ENCODE results near the gene PNMA6E. TPM values are rescaled to one million over a fixed set of nuclear protein-coding genes. Genes with fewer than 3 reads are reported as not detected.

PNMA6E gene
- total and polyA plus RNA-seq, 3 donors from 2014 or later: 9.7 to 24.2 (median 13.3) TPM

DNA sequence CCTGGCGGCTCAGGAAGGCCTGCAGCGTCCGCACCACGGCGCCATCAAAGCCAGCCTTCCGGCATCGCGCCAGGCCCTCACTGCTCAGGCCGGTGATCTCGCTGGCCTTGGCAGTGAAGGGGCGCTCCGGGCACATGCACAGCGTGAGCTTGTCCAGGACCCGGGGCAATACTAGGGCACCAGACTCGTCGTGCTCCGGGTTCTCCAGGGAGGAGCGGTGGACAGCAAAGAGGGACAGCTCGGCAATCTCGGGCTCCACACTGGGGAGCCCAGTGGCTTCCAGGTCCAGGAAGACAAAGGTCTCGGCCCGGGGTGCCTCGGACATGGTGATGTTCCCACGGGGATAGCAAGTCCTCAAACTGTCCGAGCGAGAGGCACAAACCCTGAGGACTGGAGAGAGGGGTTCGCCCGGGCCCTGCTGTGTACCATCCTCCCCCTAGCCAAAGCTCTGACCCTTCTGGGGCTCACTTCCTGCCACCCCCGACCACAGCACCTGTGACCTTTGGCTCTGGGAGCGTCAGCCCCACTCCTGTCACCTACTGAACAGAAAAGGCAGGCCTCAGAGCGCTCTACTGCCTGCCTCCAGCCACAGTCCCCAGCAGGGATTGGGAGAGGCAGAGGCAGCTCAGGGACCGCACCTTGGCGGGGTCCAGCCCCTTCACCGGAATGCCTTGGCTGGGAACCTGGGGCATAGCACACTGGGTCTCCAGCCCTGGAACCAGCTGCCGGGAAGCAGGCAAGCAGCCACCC is 44.1 kb upstream of the PNMA6E start:
- Histone ChIP-seq H3K4me3 (no peak overlapping the region), H3K27ac (no peak overlapping the region), H3K36me3 (ENCODE audit: low read depth, missing control alignments) (no peaks in the 10 kb centered on the region), H3K27me3 (no peaks in the 10 kb centered on the region), H3K9me3 (no peaks in the 10 kb centered on the region), H3K4me1 (no peaks in the 10 kb centered on the region)
- WGBS, 2 donors: 95% methylated on average over 20 of the region's 35 CpGs; no CpG with 5 or more reads in 1 of the 2 donors
- no peak for TF ChIP-seq POLR2A (IDR thresholded peaks at IDR 0.05)
- TF ChIP-seq, protein P1, sequence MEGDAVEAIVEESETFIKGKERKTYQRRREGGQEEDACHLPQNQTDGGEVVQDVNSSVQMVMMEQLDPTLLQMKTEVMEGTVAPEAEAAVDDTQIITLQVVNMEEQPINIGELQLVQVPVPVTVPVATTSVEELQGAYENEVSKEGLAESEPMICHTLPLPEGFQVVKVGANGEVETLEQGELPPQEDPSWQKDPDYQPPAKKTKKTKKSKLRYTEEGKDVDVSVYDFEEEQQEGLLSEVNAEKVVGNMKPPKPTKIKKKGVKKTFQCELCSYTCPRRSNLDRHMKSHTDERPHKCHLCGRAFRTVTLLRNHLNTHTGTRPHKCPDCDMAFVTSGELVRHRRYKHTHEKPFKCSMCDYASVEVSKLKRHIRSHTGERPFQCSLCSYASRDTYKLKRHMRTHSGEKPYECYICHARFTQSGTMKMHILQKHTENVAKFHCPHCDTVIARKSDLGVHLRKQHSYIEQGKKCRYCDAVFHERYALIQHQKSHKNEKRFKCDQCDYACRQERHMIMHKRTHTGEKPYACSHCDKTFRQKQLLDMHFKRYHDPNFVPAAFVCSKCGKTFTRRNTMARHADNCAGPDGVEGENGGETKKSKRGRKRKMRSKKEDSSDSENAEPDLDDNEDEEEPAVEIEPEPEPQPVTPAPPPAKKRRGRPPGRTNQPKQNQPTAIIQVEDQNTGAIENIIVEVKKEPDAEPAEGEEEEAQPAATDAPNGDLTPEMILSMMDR (IDR thresholded peaks at IDR 0.05): no peak
- intact Hi-C loops (cut with DNase I; ENCODE audit: low total_unique reads): no loop called here
- DNase-seq: no peak

DNA sequence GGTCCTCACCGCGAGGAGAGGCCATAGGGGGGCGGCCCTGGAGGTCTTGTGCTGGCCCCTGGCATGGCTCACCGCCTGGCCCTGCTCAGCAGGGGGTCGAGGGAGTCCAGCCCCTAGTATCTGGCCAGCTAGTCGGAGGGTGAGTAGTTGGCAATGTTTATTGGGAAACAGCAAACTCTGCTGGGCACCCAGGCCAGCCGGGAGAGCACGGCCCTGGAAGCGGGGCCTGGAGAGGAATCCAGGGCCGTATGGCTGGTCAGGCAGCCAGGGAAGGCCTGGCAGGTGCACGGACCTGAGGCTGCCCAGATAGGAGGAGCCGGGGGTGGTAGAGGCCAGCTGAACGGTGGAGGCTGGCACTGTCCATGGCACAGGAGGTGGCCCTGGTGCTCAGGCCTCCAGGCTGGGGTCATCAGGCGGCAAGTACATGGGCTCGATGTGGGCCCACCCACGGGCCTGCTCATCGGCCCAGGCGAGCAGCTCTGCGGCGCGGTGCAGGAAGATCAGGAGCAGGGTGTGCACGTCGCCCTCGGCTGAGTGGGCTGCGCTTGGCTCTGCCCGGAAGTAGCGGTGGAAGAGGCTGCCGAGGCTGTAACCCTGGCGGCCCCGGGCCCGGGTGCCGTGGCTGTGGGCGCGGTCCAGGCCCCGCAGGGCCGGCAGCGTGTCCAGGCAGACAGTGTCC is 43.3 kb upstream of the PNMA6E start:
- Histone ChIP-seq H3K9me3 (no peaks in the 10 kb centered on the region), H3K36me3 (ENCODE audit: low read depth, missing control alignments) (no peaks in the 10 kb centered on the region), H3K27ac (no peak overlapping the region), H3K27me3 (no peaks in the 10 kb centered on the region), H3K4me3 (no peak overlapping the region), H3K4me1 (no peaks in the 10 kb centered on the region)
- no peak for TF ChIP-seq POLR2A (IDR thresholded peaks at IDR 0.05)
- TF ChIP-seq, protein P1 (IDR thresholded peaks at IDR 0.05): no peak
- intact Hi-C loops (cut with DNase I; ENCODE audit: low total_unique reads): no loop called here
- WGBS, 2 donors: 92% methylated on average over 37 of the region's 37 CpGs; no CpG with 5 or more reads in 1 of the 2 donors
- DNase-seq: no peak

DNA sequence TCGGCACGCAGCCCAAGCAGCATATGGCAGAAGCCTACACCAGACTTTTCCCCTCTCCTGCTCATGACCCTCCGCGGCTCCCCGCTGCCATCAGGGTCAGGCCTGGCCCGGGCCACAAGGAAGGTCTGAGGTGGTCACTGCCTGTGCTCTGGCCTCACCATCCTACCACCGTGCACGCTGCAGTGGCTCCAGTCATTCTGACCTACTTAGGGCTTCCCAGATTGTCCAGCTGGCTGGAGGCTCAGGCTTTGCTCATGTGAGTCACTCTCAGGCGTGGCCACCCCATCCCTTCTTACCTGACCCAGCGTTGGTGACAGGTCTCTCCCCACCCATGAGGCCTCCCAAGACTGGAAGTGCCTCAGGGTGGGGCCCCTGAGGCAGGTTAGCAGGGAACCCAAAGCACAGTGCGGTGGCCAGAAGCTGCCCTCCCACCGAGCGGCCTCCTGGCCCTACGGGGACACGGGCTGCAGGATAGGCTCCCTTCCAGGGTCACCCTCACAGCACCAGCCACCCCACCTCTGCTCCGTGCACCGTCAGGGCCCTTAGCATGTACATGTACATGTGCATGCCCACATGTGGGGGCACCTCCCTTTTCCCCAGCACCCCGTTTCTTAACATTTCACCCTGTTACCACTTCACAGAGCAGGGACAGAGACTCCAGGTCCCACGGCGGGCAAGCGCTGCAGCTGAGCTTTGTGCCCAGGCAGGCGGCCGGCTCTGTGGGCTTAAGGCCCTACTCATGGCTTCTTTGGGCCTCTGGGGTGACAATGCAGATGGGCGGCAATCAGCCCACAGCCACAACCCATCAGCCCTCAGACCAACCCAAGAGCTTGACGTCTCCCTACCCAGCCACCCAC is 42.6 kb upstream of the PNMA6E start:
- intact Hi-C loops (cut with DNase I; ENCODE audit: low total_unique reads): no loop called here
- TF ChIP-seq, protein P1 (IDR thresholded peaks at IDR 0.05): no peak
- TF ChIP-seq POLR2A (IDR thresholded peaks at IDR 0.05): no peak
- H3K27ac ChIP-seq: no peak overlapping the region
- no peaks in the 10 kb centered on the region for H3K4me1 ChIP-seq
- no peak overlapping the region for H3K4me3 ChIP-seq
- WGBS, 2 donors: 90% methylated on average over 24 of the region's 25 CpGs; no CpG with 5 or more reads in 1 of the 2 donors
- no peaks in the 10 kb centered on the region for H3K9me3 ChIP-seq
- no peak for DNase-seq
- H3K36me3 ChIP-seq (ENCODE audit: low read depth, missing control alignments): no peaks in the 10 kb centered on the region
- H3K27me3 ChIP-seq: no peaks in the 10 kb centered on the region

DNA sequence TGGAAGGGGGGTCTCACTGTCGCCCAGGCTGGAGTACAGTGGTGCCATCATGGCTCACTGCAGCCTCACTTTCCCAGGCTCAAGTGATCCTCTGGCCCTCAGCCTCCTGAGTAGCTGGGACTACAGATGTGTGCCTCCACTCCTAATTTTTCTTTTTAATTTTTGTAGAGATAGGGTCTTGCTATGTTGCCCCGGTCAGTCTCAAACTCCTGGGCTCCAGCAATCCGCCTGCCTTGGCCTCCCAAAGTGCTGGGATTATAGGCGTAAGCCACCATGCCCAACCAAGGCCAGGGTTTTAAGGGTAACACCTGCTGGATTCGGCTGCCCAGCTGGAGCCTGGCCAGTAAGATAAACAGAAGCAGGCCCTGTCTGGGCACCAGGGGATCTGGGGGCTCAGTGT is 41.3 kb upstream of the PNMA6E start:
- WGBS, 2 donors: 80 to 82% methylated on average over 2 to 5 of the region's 5 CpGs
- no peak for TF ChIP-seq POLR2A (IDR thresholded peaks at IDR 0.05)
- TF ChIP-seq, protein P1 (IDR thresholded peaks at IDR 0.05): no peak
- no peak for DNase-seq
- H3K27me3 ChIP-seq: no peaks in the 10 kb centered on the region
- intact Hi-C loops (cut with DNase I; ENCODE audit: low total_unique reads): no loop called here
- H3K4me3 ChIP-seq: no peak overlapping the region
- H3K36me3 ChIP-seq (ENCODE audit: low read depth, missing control alignments): no peaks in the 10 kb centered on the region
- H3K4me1 ChIP-seq: no peaks in the 10 kb centered on the region
- H3K27ac ChIP-seq: no peak overlapping the region
- no peaks in the 10 kb centered on the region for H3K9me3 ChIP-seq
